ENCODE results near the gene UBE2O.

Gene UBE2O

DNA sequence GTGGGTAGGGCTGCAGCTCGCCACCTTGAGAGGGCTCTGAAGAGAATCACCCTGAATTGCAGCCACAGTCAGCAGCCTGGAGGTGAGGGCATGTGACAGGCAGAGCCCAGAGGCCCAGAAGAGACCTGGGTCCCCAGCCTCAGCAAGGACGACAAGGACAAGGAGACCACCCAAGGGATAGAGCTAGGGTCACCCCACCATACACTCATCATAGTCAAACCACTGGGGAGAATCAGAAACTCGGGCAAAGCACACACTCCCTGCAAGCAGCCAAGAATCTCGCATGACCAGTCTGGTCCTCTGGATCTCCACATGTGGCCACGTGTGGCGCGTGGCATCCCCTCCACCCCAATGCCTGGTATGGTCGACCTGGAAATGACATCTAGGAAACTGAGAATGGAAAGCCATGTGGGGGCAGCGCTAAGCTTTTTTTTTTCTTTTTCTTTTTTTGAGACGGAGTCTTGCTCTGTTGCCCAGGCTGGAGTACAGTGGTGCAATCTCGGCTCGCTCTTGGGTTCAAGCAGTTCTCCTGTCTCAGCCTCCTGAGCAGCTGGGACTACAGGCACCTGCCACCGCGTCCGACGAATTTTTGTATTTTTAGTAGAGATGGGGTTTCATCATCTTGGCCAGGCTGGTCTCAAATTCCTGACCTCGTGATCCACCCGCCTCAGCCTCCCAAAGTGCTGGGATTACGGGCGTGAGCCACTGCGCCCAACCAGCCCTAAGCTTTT is 73.1 kb downstream of the UBE2O start:
- Mint-ChIP-seq H3K4me3 (no peak overlapping the region), H3K9me3 (no peaks in the 10 kb centered on the region), H3K4me1 (ENCODE audit: low read depth) (peaks cover 8% of the 10 kb centered on the region), H3K36me3 (ENCODE audit: low read depth) (no peaks in the 10 kb centered on the region), H3K27me3 (no peaks in the 10 kb centered on the region), H3K27ac (no peak overlapping the region)

DNA sequence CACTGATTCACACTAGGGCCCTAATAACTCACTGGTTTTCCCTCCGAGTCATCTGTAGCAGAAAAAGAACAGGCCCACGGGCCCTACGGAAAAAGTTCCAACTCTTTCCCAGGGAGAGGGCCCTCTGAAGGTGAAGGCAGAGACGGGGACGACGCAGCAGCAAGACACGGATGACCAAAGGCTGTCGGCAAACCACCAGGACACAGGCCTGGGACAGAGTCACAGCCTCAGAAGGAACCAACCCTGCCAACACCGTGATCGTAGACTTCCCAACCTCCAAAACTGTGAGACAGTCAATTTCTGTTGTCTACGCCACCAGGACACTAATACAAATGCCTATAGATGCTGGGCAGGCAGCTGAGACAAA is 73.7 kb downstream of the UBE2O start:
- H3K4me1 Mint-ChIP-seq (ENCODE audit: low read depth) = peaks cover 8% of the 10 kb centered on the region
- no peaks in the 10 kb centered on the region for H3K27me3 Mint-ChIP-seq
- H3K4me3 Mint-ChIP-seq = no peak overlapping the region
- H3K36me3 Mint-ChIP-seq (ENCODE audit: low read depth) = no peaks in the 10 kb centered on the region
- H3K27ac Mint-ChIP-seq = no peak overlapping the region
- H3K9me3 Mint-ChIP-seq = no peaks in the 10 kb centered on the region

DNA sequence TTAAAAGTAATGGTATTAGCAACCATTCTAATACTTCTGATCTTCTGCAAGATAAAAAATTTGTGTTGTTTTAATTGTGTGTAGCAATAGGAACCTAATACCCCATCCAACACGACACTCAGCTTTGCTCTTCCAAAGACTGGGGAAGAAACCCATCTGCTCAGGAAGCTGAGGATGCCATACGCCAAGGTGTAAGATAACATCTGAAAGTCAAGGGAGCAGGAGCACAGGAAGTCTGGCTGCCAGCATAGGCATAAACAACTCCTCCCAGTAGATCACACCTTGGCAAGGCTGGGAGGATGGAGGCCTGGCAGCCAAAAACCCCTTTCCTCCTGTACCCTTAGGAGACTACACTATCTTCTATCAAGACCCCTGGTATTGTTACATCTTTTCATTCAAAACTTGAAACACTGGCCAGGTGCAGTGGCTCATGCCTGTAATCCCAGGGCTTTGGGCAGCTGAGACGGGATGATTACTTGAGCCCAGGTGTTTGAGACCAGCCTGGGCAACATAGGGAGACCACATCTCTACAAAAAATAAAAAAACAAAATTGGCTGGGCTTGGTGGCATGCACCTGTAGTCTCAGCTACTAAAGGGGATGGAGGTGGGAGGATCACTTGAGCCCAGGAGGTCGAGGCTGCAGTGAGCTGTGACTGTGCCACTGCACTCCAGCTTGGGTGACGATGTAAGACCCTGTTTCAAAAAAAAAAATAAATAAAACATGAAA is 74.2 kb downstream of the UBE2O start:
- H3K27me3 Mint-ChIP-seq = no peaks in the 10 kb centered on the region
- H3K9me3 Mint-ChIP-seq = no peaks in the 10 kb centered on the region
- H3K27ac Mint-ChIP-seq = no peak overlapping the region
- H3K4me1 Mint-ChIP-seq (ENCODE audit: low read depth) = peaks cover 6% of the 10 kb centered on the region
- no peak overlapping the region for H3K4me3 Mint-ChIP-seq
- no peaks in the 10 kb centered on the region for H3K36me3 Mint-ChIP-seq (ENCODE audit: low read depth)

DNA sequence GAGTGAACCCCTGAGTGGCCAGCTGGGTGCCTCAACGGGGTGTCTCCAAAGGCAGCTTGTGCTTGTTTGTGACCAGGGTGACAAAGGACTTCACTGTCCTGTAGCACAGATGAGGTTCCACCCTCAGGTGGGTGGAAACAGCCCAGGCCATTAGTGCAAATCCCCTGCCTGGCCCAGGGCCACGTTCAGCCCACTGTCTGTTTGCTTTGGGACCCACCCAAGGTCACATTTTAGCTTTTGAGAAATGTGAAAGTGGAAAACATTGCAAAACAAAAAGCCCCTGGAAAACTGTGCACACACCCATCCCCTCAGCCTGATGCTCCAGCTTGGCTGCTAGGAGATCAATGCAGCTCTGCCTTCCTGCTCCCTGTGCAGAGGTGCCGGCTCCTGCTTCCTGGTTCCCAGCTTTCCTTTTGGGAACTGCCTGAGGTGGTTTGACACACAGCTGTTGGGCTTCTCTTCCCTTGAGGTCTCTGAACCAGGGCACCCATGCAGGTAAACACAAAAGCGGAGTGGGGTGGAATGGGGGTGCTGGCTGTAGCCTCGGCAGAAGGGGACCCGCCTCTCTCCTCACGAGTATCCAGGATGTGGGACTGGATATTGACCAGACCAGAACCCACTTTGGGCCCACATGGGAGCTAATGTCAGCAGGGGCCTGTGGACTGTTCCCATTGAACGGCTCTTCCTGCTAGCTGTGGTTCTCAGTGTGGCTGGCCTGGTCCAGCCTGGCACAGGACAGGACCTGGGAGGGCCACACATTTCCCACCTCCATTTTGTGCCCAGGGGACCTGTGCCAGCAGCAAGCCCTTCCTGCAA is 76.4 kb downstream of the UBE2O start:
- Mint-ChIP-seq H3K27me3 (no peaks in the 10 kb centered on the region), H3K4me3 (no peak overlapping the region), H3K9me3 (no peaks in the 10 kb centered on the region), H3K36me3 (ENCODE audit: low read depth) (no peaks in the 10 kb centered on the region), H3K27ac (no peak overlapping the region), H3K4me1 (ENCODE audit: low read depth) (peaks cover 7% of the 10 kb centered on the region)

DNA sequence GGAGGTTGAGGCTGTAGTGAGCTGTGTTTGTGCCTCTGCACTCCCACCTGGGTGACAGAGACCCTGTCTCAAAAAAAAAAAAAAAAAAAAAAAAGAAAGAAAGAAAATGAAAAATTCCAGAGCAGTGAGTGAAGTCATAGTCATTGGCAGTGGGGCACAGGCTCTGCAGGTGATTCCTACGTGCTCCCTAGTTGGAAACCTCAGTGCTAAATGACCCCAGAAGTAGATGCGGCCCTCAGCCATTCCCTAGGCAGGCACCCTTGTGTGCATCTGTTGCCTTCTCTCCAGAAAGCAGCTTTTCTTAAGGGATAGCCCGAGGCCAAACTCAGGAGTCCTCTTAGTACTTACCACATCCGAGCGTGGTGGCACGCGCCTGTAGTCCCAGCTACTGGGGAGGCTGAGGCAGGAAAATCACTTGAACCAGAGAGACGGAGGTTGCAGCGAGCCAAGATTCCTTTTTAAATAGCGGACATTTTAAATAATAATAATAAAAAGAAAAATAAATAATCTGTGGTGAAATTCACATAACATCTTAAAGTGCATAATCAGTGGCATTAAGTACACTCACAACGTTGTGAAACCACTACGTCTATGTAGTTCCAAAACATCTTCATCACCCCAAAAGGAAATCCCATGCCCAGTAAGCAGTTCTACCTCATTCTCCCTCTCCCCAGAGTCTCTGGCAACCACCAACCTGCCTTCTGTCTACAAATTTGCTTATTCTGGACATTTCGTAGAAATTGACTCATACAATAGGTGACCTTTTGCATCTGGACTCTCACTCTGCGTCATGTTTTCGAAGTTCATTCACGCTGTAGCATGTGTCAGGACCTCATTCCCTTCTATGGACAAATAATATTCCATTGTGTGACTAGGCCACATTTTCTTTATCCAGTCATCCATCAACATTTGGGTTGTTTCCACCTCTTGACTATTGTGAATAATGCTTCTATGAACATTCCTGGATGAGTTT is 81.0 kb downstream of the UBE2O start:
- Mint-ChIP-seq H3K4me3 (no peak overlapping the region), H3K27me3 (no peaks in the 10 kb centered on the region)

DNA sequence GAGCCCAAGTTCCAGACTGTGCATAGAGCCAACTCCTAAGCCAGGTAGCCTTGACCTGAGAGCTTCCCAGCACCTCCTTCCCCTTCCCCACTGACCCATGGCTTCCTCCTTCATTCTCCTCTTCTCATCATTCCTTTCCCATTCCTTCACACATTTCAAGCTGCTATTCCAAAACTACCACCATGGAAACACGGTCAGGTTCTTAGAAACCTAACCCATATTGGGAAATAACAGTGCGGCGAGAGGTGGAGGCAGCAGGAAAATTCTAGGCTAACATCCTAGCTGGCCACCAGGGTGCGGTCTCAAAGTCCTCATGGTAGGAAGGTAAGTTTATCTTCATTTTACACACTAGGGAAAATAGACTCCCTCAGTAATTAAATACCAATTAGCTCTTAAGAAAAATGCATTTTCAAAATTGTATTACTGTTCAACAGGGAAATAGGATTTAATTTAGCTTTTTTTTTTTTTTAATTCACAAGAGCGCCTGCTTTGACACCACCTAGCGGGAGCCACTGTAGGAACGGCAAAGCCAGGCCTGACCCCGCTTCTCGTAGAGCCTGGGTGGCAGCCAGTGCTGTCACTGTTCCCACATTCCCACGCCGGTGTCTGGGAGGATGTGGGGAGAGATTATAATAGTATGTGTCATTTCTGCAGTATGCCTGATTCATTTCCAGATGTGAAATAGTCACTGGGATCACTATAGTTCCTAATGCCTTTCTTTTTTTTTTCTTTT is 82.5 kb downstream of the UBE2O start:
- peaks cover 10% of the 10 kb centered on the region for H3K4me1 Mint-ChIP-seq (ENCODE audit: low read depth)
- no peak overlapping the region for H3K4me3 Mint-ChIP-seq
- H3K27ac Mint-ChIP-seq = no peak overlapping the region
- H3K9me3 Mint-ChIP-seq = no peaks in the 10 kb centered on the region
- no peaks in the 10 kb centered on the region for H3K27me3 Mint-ChIP-seq
- no peaks in the 10 kb centered on the region for H3K36me3 Mint-ChIP-seq (ENCODE audit: low read depth)

More for the DNA sequence above, 81.0 kb downstream of the UBE2O start:
- Mint-ChIP-seq H3K4me1 (ENCODE audit: low read depth) (peaks cover 7% of the 10 kb centered on the region), H3K27ac (no peak overlapping the region), H3K36me3 (ENCODE audit: low read depth) (no peaks in the 10 kb centered on the region), H3K9me3 (no peaks in the 10 kb centered on the region)

DNA sequence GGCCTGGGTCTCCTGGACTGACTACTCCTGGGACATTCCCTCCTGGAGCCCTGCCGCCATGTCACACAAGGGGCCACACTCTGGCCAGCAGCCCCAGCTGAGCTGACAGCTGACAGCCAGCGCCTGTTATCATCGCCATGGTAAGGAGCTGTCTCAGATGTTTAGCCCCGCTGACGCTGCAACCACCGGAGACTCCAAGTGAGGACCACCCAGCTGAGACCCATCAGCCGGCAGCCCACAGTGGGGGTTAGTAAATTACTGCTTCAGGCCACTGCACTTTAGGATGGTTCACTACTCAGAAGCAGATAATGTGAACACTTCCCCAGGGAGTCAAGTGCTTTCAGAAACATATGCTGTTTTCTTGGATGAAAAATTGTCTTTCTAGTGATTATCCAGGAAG is 83.1 kb downstream of the UBE2O start:
- Mint-ChIP-seq H3K4me3 (no peak overlapping the region), H3K9me3 (no peaks in the 10 kb centered on the region), H3K4me1 (ENCODE audit: low read depth) (peaks cover 10% of the 10 kb centered on the region), H3K27me3 (no peaks in the 10 kb centered on the region), H3K27ac (no peak overlapping the region), H3K36me3 (ENCODE audit: low read depth) (no peaks in the 10 kb centered on the region)

DNA sequence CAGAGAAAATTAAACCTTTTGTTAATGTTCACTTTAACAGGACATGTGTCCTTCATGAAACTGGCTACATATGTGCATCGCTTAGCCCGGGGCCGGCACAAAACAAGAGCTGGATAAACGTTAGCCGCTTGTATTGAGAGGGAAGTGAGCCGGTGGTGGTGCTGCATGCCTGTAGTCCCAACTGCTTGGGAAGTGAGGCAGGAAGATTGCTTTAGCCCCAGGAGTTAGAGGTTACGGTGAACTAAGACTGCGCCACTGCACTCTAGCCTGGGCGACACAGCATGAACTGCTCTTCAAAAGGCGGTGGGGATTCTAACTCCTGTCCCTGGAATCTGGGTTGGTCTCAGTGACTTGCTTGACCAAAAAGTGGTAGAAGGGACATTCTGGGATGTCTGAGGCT is 83.6 kb downstream of the UBE2O start:
- Mint-ChIP-seq H3K9me3 (no peaks in the 10 kb centered on the region), H3K27ac (no peak overlapping the region), H3K4me3 (no peak overlapping the region), H3K27me3 (no peaks in the 10 kb centered on the region), H3K4me1 (ENCODE audit: low read depth) (peaks cover 10% of the 10 kb centered on the region), H3K36me3 (ENCODE audit: low read depth) (no peaks in the 10 kb centered on the region)

DNA sequence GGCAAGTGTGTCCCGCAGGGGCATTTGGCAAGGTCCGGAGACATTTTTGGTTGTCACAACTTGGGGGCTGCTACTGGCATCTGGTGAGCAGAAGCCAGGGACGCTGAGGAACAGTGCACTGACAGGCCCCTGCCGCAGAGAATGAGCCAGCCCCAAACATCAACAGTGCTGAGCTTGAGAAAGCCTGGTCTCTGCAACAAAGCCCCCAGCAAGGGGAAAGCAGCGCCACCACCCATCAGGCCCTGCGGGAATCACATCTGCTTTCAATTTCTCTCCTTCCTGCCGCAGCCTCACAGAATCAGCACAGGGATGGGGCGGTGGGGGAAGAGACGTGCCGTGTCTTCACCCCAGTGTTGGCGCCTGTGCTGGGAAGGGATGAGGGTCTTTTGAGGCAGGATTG is 84.4 kb downstream of the UBE2O start:
- no peaks in the 10 kb centered on the region for H3K36me3 Mint-ChIP-seq (ENCODE audit: low read depth)
- H3K27ac Mint-ChIP-seq = no peak overlapping the region
- H3K4me3 Mint-ChIP-seq = no peak overlapping the region
- H3K4me1 Mint-ChIP-seq (ENCODE audit: low read depth) = peaks cover 10% of the 10 kb centered on the region
- no peaks in the 10 kb centered on the region for H3K27me3 Mint-ChIP-seq
- H3K9me3 Mint-ChIP-seq = no peaks in the 10 kb centered on the region

DNA sequence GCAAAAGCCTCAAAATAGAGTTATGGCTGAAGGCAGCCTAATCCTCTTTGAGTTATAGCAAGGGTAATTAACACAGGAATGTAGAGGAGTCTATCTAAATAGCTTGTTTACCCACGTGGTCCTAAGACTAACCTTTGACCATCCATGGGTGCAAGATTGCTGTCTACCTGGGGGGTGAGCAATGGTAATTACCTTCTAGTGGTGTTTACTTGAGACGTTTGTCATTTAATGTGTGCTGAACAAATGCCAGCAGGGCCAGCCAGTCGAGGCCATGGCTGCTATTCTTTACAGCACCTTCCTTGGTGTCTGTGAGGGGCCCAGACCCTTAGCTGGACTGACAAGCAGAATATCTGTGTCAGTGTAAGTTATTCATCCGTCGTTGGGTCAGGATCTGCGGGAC is 85.3 kb downstream of the UBE2O start:
- H3K4me3 Mint-ChIP-seq = no peak overlapping the region
- no peaks in the 10 kb centered on the region for H3K27me3 Mint-ChIP-seq

DNA sequence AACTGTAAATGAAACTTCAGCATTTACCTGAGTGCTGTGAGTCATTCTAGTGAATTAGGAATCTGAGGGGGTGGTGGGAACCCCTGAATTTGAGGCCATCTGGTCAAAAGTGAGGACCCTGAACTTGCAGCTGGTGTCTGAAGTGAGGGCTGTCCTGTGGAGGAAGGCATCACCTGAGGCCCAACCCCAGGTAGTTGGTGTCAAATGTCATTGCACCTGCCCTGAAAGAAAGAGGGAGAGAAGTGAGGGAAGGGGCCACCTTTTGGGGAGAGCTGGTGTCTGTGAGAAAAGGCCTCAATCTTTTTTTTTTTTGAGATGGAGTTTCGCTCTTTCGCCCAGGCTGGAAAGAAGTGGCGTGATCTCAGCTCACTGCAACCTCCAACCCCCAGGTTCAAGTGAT is 86.7 kb downstream of the UBE2O start:
- Mint-ChIP-seq H3K27ac (no peak overlapping the region), H3K4me3 (no peak overlapping the region), H3K27me3 (peaks cover 3% of the 10 kb centered on the region), H3K4me1 (ENCODE audit: low read depth) (peaks cover 3% of the 10 kb centered on the region), H3K9me3 (no peaks in the 10 kb centered on the region), H3K36me3 (ENCODE audit: low read depth) (no peaks in the 10 kb centered on the region)

More for the DNA sequence above, 85.3 kb downstream of the UBE2O start:
- no peak overlapping the region for H3K27ac Mint-ChIP-seq
- peaks cover 10% of the 10 kb centered on the region for H3K4me1 Mint-ChIP-seq (ENCODE audit: low read depth)
- no peaks in the 10 kb centered on the region for H3K9me3 Mint-ChIP-seq
- no peaks in the 10 kb centered on the region for H3K36me3 Mint-ChIP-seq (ENCODE audit: low read depth)

DNA sequence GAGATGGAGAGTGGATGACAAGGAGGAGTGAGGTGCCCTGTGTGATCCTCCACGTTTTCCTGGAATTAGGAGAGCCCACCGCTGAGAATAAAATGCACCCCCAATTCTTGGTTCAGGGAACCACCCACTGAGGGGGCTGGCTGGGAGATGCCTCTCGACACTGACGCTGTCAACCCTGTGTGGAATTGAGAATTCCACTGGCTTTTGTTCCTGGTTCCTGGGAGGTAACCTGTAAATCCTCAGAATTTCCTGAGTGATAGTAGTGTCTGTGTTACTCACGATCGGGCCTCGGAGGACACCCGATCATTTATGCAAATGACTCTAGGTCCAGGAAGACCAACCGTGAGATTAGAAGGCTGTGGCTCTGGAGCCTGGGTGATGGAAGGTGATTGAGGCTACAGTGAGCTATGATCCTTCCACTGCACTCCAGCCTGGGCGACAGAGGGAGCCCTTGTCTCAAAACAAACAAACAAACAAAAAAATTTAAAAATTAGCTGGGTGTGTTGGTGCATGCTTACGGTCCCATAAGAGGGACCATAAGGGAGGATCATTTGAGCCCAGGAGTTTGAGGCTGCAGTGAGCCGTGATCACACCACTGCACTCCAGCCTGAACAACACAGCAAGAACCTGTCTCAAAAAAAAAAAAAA is 87.6 kb downstream of the UBE2O start:
- Mint-ChIP-seq H3K4me3 (no peak overlapping the region), H3K4me1 (ENCODE audit: low read depth) (peaks cover 3% of the 10 kb centered on the region), H3K27me3 (peaks cover 3% of the 10 kb centered on the region), H3K9me3 (no peaks in the 10 kb centered on the region), H3K27ac (no peak overlapping the region), H3K36me3 (ENCODE audit: low read depth) (no peaks in the 10 kb centered on the region)

DNA sequence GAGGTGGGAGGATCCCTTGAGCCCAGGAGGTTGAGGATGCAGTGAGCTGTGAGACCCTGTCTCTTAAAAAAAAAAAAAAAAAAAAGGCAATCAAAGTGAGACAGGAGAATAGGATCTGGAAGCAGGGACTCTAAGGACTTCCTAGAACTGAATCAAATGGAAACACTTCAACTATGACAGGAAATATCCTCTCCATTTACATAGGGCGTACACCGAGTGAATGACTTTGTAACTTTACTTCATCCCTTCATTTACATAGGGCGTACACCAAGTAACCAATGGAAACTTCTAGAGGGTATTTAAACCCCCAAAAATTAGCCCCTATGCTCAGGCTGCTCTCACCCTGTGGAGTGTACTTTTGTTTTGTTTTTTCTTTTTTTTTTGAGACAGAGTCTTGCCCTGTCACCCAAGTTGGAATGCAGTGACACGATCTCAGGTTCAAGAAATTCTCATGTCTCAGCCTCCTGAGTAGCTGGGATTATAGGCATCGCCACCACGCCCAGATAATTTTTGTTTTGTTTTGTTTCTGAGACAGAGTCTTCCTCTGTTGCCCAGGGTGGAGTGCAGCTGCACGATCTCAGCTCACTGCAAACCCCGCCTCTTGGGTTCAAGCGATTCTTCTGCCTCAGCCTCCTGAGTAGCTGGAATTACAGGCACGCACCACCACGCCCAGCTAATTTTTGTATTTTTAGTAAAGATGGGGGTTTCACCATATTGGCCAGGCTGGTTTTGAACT is 89.7 kb downstream of the UBE2O start:
- Mint-ChIP-seq H3K27me3 (peaks cover 3% of the 10 kb centered on the region), H3K36me3 (ENCODE audit: low read depth) (no peaks in the 10 kb centered on the region), H3K4me3 (no peak overlapping the region), H3K4me1 (ENCODE audit: low read depth) (peaks cover 3% of the 10 kb centered on the region), H3K9me3 (no peaks in the 10 kb centered on the region), H3K27ac (no peak overlapping the region)

Measured in stimulated activated naive CD8-positive, alpha-beta T cell treated with anti-CD3 and anti-CD28 coated beads, Interleukin-15, Interleukin-2, amounts not matched to agents 100 ng/mL and 50 ng/mL, for 24 hours (primary cell).